ENCODE data around the gene AMIGO3.
"Not testable (repeated sequence)": the region's sequence is repeated elsewhere in the genome, so short reads cannot be mapped to it uniquely, and the experiment has no call there.

AMIGO3 gene

DNA sequence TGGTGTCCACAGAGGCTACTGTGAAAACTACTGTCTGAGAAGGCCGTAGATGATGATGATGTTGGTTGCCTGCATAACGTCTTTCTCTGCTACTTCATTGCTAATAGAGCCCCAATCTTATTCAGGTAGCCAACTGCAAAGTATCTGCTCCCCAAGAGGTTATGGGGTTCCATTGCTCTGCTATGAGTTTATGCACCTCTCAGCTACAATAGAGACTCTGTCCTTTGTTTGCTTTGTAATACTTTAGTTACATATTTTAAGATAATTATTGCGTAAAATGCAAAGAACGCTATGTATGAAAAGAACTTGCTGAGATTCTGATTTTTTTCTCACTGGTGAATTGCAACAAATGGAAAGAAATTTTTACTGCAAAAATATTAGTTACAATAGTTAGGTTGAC lies 32.0 kb upstream of the AMIGO3 start:
- H3K4me3 ChIP-seq (ENCODE audit: low read depth, low read length): no peak overlapping the region
- TF ChIP-seq, protein P1, sequence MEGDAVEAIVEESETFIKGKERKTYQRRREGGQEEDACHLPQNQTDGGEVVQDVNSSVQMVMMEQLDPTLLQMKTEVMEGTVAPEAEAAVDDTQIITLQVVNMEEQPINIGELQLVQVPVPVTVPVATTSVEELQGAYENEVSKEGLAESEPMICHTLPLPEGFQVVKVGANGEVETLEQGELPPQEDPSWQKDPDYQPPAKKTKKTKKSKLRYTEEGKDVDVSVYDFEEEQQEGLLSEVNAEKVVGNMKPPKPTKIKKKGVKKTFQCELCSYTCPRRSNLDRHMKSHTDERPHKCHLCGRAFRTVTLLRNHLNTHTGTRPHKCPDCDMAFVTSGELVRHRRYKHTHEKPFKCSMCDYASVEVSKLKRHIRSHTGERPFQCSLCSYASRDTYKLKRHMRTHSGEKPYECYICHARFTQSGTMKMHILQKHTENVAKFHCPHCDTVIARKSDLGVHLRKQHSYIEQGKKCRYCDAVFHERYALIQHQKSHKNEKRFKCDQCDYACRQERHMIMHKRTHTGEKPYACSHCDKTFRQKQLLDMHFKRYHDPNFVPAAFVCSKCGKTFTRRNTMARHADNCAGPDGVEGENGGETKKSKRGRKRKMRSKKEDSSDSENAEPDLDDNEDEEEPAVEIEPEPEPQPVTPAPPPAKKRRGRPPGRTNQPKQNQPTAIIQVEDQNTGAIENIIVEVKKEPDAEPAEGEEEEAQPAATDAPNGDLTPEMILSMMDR (IDR thresholded peaks at IDR 0.05; ENCODE audit: low read depth, low read length): no peak

DNA sequence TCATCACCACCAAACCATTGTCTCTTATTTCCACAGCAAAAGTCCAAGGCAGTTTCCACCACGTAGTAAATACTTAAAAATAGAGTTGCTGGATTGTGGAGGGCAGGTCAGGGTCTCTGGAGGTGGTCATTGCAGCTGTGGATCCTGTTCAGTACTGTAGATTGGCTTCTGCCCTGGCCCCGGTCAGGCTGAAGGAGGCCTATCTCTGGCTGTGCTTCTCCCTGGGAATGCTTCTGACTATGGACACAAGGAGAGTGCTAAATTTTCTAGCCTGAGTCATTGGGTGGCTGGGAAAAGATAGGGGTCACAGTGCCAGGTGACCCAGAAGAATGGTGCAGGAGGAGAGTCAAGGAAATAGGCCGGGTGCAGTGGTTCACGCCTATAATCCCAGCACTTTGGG lies 30.6 kb upstream of the AMIGO3 start:
- no peak overlapping the region for H3K4me3 ChIP-seq (ENCODE audit: low read depth, low read length)
- TF ChIP-seq, protein P1 (IDR thresholded peaks at IDR 0.05; ENCODE audit: low read depth, low read length): no peak

DNA sequence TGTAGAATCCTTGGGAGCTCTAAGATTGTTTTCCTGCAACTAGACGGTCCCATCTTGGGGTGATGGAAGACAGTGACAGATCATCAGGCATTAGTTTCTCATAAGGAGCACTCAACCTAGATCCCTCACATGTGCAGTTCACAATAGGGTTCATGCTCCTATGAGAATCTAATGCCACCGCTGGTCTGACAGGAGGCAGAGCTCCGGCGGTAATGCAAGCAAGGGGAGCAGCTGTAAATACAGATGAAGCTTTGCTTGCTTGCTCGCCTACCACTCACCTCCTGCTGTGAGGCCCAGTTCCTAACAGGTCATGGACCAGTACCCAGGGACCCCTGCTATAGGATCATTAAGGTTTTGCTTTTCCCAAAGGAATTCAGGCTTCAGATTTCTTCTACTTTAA lies 29.4 kb upstream of the AMIGO3 start:
- not testable (repeated sequence) for H3K4me3 ChIP-seq (ENCODE audit: low read depth, low read length)

DNA sequence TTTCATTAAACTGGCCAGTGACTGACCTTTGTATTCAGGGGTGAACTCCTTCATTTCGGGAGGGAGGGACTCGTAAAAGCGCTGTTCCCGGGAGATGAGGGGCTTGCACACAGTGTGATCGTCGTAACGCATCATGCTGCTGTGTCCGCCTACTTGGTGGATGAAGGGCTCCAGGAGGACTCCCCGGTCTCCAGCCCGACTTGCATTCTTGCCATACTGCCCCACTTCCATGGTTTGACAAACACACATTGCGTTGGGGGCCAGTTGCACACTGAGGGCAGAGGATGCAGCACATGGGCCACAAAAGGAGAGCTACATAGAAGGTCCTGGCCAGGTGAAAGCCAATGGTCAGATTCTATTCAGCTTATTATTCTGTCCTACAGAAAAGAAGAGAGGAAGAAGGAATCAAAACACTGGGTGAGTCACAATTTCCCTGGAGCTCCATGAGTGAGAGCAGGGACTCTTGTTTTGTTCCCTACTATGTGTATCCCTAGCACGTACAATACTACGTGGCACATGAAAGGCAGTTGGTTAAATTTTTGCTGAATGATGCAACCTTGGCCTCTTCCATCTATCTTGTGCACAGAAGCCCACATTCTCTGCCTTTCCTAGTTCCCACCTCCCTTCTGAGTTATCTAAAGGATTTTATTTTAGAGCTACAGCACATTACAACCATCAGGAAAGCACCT lies 28.5 kb upstream of the AMIGO3 start:
- TF ChIP-seq, protein P1 (IDR thresholded peaks at IDR 0.05; ENCODE audit: low read depth, low read length): no peak
- H3K4me3 ChIP-seq (ENCODE audit: low read depth, low read length): no peak overlapping the region

DNA sequence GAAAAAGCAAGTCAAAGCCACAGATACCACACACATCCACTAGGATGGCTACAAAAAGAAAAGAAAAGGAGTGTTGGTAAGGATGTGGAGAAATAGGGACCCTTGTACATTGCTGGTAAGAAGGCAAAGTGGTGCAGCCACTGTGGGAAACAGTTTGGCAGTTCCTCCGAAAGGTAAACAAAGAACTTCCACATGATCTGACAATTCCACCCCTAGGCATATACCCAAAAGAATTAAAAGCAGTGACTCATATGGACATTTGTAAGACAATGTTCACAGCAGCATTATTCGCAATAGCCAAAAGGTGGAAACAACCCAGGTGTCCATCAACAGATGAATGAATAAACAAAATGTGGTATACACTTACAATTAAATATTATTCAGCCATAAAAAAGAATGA lies 26.5 kb upstream of the AMIGO3 start:
- TF ChIP-seq, protein P1 (IDR thresholded peaks at IDR 0.05; ENCODE audit: low read depth, low read length): no peak
- H3K4me3 ChIP-seq (ENCODE audit: low read depth, low read length): no peak overlapping the region

DNA sequence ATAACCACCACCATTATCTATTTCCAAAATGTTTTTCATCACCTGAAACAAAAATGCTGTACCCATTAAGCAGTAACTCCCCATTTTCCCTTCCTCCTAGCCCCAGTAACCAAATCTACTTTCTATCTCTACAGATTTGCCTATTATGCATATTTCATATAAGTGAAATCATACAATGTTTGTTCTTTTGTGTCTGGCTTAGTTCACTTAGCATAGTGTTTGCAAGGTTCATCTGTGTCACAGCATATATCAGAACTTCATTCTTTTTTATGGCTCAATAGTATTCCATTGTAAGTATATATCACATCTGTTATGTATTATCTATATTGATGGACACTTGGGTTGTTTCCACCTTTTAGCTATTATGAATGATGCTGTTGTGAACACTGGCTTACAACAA lies 20.9 kb upstream of the AMIGO3 start:
- TF ChIP-seq, protein P1 (IDR thresholded peaks at IDR 0.05; ENCODE audit: low read depth, low read length): no peak
- no peak overlapping the region for H3K4me3 ChIP-seq (ENCODE audit: low read depth, low read length)

DNA sequence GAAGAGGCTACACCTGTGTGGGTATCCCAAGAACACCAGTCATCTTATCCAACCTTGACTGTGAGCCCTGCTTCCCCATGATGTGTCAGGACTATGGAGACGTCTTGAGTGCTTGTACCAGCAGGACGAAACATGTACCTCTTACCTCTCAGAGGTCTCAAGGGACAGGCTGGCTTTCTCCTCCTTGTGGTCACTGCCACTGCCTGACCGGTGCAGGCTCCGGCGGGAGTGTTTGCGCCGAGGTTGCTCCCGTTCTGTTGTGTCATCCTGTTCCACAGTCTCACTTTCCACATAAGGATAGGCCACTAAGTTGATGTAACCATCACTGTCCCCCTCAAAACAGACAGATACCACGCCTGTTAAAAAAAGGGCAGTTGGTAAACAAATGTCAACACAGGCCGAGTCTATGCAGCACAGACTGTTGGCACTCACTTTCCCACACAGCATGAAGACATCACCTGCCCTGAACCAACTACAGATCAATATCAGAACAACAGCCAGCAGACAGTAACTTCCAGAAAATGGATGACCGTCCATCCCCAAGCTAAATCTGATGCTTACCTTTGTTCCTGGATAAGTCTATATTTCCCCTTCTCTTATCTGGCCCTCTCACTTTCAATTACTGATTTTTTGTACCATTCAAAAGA lies 18.7 kb upstream of the AMIGO3 start:
- TF ChIP-seq, protein P1 (IDR thresholded peaks at IDR 0.05; ENCODE audit: low read depth, low read length): no peak
- no peak overlapping the region for H3K4me3 ChIP-seq (ENCODE audit: low read depth, low read length)

Measured in WI38 (cell line).